Left renal pelvis (tissue), 4 donors: ENCODE results near the gene COBL. TPM values are rescaled to one million over a fixed set of nuclear protein-coding genes. Genes with fewer than 3 reads are reported as not detected.

ENCODE experiments used
- DNase-seq, 4 donors: peaks; one replicate each; pipeline ENCODE4 v3.0.0-alpha.2; 2013; ENCODE audit warnings: low read depth in 4 of 4, low spot score in 3 of 4
- polyA plus RNA-seq, 4 donors: library from polyadenylated mRNA; unstranded; fragments of 120-200 nt; gene quantifications; one replicate each; pipeline ENCODE4 v1.2.1, GENCODE V29; 2013; ENCODE audit not compliant: insufficient read length in 4 of 4

Gene COBL
- polyA plus RNA-seq, 4 donors = 0.50 to 21.5 (median 16.0) TPM

GRCh38 chr7:51286401-51286800, 30.2 kb downstream of the COBL start:
- DNase-seq = no peak

DNA sequence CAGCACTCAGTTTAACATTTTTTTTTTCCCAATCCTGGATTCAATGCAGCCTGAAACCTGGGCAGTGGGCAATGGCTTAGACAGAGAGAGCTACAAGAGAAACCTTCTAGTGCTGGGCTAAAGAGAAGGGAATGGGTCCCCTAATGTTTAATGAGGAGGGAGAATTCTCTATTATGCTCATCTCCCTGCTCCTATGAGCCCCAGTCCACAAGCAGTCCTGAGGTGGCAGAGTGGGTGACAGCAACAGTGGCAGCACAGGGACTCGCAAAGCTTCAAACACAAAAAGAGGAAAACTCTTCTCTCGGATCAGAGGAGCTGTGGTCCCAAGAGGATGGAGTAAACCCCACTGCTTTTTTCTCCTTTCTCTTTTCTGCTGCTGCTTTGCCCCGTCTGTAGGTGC, 36.5 kb downstream of the COBL start:
- DNase-seq = no peak

- no peak for DNase-seq
Measured at GRCh38 chr7:51279391-51280023, 37.1 kb downstream of the COBL start.

- DNase-seq = no peak
Measured at GRCh38 chr7:51278797-51279196, 37.8 kb downstream of the COBL start.

GRCh38 chr7:51276967-51277366, 39.6 kb downstream of the COBL start:
- no peak for DNase-seq

- no peak for DNase-seq
Measured at GRCh38 chr7:51276091-51276605, 40.5 kb downstream of the COBL start.

DNA sequence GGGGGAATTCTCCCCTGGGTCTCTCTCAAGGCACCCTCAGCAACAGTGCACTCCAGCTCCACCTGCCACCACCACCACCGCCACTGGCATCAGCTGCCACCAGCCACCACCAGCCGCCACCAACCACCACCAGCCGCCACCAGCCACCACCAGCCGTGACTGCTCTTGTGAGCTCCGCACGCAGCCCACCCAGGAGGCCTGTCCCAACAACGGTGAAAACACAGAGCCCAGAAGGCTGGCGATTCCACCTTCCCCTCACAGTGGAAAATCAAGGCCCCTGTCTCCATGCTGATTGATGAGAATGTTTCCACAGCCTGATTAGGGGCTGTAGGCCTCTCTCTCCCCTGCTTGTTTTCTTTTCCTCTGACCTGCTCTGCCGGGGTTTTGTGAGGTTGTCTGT, 41.1 kb downstream of the COBL start:
- no peak for DNase-seq

DNA sequence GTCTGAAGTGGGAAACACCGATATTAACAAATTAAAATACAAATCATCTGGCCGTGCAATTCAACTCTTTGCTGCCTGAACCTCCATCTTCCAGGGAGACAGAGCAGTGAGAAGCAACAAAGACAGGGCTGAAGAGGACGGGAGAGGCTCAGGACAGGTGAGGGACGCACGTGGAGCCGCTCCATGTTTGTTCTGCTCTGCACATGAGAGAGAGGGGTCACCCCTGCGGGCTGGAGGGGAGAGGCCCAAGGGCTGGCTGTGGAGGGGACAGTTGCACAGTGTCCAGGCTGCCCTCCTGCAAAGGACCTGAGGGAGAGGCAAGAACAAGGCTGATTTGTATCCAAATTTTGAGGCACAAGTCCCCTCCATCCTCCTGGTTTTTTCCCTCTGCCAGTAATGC, 41.7 kb downstream of the COBL start:
- no peak for DNase-seq

DNA sequence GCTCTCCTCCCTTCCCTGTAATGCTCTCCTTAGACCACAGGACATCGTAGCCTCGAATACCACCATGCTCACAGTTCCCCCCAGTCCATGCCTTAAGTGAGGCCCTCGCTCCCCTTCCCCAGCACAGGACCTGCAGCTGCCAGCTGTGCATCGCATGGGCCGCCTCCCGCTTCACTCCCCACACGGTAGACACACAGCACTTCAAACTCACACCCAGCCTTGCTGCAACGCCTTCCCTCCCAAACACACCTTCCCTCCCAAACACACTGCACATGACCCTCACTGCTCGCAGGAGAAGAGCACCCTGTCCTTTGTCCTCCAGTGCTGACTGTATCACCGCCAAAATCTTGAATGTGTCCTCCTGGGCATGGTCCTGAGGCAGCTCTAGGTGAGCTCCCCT, 42.6 kb downstream of the COBL start:
- DNase-seq = no peak

DNA sequence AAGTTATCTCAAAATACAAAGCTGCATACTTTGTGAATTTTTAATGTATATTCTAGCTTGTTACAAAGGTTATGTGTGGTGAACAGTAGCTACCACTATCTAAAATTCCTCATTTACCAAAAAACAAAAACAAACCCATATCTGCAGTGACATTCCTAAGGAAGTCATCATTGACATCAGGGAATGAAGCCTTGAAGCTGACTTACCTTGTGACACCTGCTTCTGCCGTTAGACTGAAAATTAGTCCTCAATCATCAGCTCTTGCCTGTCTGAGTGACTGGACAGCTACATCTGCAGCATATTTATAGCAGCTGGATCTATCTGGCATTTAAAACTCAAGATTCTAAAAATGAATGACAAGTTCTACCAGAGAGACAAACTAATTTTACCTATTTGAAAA, 43.2 kb downstream of the COBL start:
- DNase-seq = no peak

- no peak for DNase-seq
Measured at GRCh38 chr7:51270965-51271364, 45.6 kb downstream of the COBL start.

DNA sequence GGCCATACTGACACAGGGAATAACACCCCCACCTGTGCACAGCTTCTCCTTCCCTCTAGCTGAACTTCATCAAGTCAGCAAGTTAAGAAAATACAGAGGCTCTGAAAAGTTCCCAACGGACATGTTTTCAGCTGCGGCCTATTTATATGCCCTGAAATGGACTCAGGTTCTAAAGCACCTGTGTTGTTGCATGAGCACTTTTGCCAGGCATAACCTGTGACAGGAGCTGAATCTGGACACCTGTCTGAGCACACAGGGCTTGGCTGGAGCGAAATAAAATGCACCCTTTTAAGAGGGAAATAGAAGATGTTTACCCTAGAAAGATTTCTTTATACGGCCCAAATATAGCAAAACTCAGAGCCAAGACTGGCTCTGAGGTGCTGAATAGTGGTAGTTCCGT, 46.7 kb downstream of the COBL start:
- DNase-seq = no peak

DNA sequence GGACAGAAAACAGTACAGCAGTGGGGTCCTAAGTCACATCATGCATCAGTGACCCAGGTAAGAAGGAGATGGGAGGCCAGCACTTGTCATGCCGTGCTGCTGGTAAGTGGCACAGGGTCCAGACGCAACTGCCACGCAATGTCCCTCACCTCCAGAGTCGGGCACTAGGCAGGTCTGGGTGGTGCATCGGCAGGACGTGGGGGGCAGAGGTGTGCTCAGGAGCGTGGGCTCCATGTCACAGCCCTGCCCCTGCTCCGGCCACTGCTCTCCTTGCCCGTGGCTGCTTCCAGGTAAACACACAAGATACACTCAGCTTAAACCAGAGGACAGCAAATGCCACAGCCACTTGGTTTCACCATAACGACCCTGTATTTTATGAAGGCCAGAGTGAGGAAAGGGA, 47.3 kb downstream of the COBL start:
- DNase-seq = no peak

GRCh38 chr7:51268859-51269258, 47.8 kb downstream of the COBL start:
- DNase-seq = no peak

- DNase-seq = no peak
Measured at GRCh38 chr7:51267169-51267568, 49.4 kb downstream of the COBL start.

DNA sequence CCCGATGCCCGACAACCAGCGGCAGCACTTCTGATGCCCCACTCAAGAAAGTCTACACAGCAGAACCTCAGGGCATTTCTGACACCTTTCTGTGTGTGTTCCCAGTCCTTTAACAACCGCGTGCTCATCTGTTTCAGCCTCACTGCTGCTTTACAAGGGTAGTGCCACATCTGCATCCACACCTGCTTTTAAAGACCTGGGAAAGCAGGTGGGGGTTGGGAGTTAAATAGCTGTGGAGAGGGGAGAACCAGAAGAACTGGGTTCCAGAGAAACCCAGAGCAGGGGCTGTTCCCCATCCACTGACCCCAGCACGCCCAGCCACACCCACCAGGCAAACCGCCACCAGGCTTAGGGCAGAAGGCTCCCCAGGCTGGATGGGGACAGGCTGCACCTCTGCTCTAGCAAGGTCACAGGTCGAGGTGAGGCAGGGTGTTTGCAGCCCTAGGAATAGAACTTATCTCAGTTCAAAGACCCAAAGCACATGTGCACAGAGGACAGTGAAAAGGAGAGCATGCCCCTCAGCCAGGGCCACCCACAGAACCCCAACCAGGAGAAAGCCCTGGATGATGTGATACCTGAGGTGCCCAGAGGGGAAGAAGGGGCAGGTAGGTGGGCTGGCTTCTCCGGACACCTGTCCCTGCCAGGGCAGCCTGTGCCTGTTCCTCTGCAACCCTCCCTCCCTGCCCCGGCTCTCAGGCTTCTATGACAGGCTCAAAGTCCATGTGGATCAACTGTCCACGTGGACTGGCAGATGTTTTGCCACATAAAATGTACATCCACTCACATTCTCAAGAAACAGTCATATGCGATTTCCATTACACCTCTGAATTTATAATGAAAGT, 51.3 kb downstream of the COBL start:
- DNase-seq = no peak

DNA sequence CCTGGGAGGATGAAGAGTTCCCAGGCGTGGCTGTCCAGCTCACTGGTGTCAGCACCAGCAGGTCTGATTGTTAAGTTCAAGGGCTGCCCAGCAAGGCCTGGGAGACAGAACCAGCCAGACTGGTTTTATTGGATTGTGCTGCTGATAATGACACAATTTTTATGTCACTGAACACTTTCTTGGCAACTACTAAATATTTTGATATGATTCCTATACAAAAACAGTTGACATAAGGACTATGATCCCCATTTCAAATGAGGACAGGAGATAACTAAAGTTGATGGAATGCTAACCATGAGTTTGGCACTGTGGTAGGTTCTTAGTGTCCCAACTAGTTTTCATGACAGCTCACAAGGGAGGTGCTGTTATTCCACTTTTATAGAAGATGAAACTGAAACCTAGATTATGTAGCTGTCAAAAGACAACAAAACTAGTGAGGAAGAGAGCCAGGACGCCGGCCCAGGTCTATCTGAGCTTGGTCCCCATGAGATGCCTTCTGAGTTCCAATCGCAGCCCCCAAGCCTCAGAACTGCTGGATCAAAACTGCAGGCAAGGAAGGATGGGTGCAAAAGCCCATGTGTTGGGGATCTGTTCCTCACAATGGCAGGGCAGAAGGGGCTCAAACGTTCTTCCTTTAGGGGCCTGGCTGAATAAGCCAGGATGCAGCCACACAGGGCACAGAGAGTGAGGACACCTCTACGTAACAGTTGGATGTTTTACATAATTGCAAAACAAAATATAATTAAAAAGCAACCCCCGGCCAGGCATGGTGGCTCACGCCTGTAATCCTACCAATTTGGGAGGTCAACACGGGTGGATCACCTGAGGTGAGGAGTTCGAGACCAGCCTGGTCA, 52.8 kb downstream of the COBL start:
- peak in 2 of 4 donors; percentile 10 to 19 for DNase-seq

GRCh38 chr7:51262796-51263531, 53.6 kb downstream of the COBL start:
- no peak for DNase-seq

- DNase-seq = no peak
Measured at GRCh38 chr7:51261950-51262795, 54.4 kb downstream of the COBL start.
